Thyroid gland (tissue), 4 donors: ENCODE data around the gene HRH4.

Source experiments
- CTCF ChIP-seq, 6 experiments: fragments of 200-600 bp in 3 of 6; fragments of 450-650 bp in 3 of 6; sonication (generic) in 3 of 6; IDR thresholded peaks; one replicate each; pipeline ENCODE4 v1.5.1; 2016 to 2019; ENCODE audit warnings: antibody characterized with exemption in 6 of 6, mild to moderate bottlenecking in 2 of 6, inconsistent platforms in 1 of 6, moderate library complexity in 1 of 6
- POLR2A ChIP-seq, 2 donors: fragments of 450-650 bp; IDR thresholded peaks; one replicate each; pipeline ENCODE4 v1.6.1; 2017; ENCODE audit warnings: antibody characterized with exemption in 2 of 2, mild to moderate bottlenecking in 2 of 2, moderate library complexity in 1 of 2

DNA sequence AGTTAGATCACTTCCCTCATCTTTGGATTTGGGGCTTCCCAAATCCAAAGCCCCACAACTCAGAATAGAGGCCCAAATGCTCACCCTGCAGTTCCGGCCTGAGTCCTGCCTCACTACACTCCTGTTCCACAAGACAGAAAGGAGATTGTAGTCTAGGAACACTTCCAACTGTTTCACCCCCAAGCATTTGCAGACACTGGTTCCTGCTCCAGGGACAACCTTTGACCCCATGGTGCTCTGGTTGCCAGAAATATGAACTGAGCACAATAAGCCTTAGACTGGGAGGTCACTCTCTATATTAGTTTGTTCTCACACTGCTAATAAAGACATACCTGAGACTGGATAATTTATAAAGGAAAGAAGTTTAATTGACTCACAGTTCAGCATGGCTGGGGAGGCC, 49.0 kb downstream of the HRH4 start:
- TF ChIP-seq CTCF (IDR thresholded peaks at IDR 0.05): no peak
- TF ChIP-seq POLR2A (IDR thresholded peaks at IDR 0.05): no peak
